AG10803 (cell line): ENCODE data around the gene TJP2.

Source experiments
- DNase-seq: peaks from one replicate; pipeline ENCODE4 v3.0.0; 2010; ENCODE audit warnings: low read depth
- H3K4me3 ChIP-seq: 2 replicates; pipeline ENCODE4 v1.5.1; 2011; ENCODE audit warnings: mild to moderate bottlenecking, low read length, control low read depth
- TF ChIP-seq, protein P1 (sequence below): conservative IDR thresholded peaks from 2 replicates; pipeline ENCODE4 v1.5.1; 2011; ENCODE audit warnings: mild to moderate bottlenecking, low read length, control low read depth, inconsistent platforms

Gene TJP2

DNA sequence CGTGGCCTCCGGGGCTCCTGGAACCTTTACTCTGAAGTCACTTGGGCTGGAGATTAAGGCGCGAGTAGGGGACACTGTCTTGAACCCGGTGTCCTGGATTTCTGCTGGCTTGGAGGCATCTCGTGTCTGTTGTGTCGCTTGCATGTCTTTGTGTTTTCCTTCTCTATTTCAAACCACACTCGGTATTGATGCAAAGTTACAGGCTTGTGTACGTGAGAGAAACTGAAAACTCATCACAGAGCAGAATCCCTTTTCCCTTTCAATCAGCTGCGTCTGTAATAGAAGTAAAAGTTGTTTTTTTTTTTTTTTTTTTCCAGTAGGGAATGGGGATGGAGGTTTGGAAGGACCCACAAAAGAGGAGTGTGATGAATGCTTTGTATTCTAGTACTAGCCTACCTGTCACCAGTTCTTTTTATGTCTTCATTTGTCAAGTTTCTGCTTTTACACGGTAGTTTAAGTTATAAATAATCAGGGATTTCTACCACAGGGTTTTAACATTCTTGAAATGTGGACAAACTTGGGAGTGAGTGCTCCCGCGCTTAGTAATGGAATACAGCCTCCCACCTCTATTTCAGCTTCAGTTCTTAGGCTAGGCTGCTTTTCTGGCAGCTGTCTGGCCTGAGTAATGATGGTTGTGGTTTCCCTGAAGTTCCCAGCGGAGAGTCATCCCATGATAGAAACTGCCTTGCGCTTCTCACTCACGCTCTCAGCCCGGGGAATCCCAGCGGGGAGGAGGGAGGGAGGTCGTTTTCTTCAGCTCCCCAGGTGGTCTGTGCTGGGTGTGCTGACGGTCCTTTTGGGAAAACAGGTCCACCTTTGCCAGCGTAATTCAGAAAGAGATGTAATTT is 763 bp downstream of the TJP2 start:
- TF ChIP-seq, protein P1, sequence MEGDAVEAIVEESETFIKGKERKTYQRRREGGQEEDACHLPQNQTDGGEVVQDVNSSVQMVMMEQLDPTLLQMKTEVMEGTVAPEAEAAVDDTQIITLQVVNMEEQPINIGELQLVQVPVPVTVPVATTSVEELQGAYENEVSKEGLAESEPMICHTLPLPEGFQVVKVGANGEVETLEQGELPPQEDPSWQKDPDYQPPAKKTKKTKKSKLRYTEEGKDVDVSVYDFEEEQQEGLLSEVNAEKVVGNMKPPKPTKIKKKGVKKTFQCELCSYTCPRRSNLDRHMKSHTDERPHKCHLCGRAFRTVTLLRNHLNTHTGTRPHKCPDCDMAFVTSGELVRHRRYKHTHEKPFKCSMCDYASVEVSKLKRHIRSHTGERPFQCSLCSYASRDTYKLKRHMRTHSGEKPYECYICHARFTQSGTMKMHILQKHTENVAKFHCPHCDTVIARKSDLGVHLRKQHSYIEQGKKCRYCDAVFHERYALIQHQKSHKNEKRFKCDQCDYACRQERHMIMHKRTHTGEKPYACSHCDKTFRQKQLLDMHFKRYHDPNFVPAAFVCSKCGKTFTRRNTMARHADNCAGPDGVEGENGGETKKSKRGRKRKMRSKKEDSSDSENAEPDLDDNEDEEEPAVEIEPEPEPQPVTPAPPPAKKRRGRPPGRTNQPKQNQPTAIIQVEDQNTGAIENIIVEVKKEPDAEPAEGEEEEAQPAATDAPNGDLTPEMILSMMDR: no peak
- H3K4me3 ChIP-seq: peak overlapping the region; percentile 80
- peak; percentile 96 for DNase-seq

- peak; percentile 57 for DNase-seq
- TF ChIP-seq, protein P1: no peak
- peak overlapping the region; percentile 80 for H3K4me3 ChIP-seq
Measured at GRCh38 chr9:69175486-69175885, 1.4 kb downstream of the TJP2 start.

DNA sequence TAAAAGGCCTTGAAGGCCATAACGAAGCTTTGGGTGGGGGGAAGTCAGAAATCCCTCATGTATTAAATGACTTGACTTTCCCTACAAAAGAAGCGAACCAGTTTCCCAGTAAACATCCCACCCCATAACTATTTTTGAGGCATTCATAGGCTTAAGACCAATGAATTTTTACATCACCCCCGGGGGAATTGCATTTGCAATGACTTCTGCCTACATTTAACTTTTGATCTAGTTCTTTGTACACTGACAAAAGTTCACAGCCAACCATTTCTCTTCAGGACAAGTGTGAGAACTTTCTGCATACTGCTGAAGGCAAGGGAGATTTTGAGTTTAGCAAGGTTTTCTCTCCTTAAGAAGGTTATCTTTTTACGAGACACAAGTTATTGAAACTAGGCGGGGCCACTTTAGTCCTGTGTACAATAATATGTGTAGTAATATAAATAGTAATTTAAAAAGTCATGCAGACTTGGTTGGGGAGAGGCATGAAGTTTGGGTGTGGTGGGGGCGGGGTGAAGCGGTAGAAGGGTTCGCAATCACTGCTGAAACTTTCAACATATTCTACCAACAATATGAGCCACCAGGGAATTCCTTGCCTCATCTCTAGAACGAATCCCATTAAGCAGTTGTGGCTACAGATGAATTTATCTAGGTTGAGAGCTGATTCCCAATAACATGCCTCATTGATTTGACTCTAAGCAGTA is 2.5 kb downstream of the TJP2 start:
- TF ChIP-seq, protein P1: no peak
- no peak overlapping the region for H3K4me3 ChIP-seq
- DNase-seq: peak; percentile 25

DNA sequence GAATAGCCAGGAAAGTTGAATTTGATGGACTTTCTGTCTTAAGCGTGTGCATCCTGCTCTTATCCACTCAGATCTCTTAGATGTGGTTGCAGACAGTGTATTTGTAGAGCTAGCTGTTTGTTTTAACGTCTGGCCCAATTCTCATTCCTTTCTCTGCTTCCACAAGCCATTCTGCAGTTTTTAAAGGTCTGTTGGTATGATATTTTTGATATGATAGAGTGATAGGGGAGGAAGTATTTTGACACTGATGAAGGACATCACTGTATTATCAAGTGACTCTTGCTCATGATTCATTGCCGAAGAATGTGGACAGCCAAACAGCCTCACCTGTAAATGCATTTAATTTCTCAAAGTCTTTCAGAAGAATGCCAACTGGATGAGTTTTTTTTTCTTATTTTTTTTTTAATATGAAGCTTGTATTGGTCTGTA is 4.5 kb downstream of the TJP2 start:
- TF ChIP-seq, protein P1: no peak
- DNase-seq: no peak
- no peak overlapping the region for H3K4me3 ChIP-seq

DNA sequence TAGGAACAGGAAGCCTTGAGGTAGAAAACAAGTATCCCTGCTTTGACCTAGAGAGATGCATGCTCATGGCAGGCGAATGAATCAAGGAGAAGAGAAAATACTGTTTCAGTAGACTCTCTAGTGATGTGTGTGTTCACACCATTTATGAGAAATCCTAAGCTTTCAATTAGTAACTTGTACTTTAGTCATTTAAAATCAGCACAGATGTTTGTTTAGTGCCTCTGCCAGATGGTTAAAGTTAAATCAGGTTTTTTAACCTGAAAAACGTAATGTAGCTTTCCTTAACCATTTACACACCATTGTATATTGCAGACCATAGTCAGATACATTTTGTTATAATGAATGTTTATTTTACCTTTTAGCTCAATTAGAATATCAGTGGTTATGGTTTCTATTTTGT is 5.0 kb downstream of the TJP2 start:
- TF ChIP-seq, protein P1: no peak
- no peak for DNase-seq
- H3K4me3 ChIP-seq: no peak overlapping the region

GRCh38 chr9:69180200-69180599 is 6.1 kb downstream of the TJP2 start:
- TF ChIP-seq, protein P1: no peak
- no peak overlapping the region for H3K4me3 ChIP-seq
- DNase-seq: no peak
